GM23338 (cell line): ENCODE measurements around the gene PRKAA2. TPM values are rescaled to one million over a fixed set of nuclear protein-coding genes. Genes with fewer than 3 reads are reported as not detected.

Experiments
- ATAC-seq: fragments of 200-7000 bp; cut with Tn5 transposase; 3 replicates; pipeline ENCODE4 v1.9.1; 2020
- DNase-seq: peaks from one replicate; pipeline ENCODE4 v3.0.0-alpha.2; 2015; ENCODE audit warnings: low spot score
- H2AFZ ChIP-seq: fragments of 200-600 bp; sonication (generic); 2 replicates; pipeline ENCODE4 v1.8.0; 2016; ENCODE audit warnings: antibody characterized with exemption, mild to moderate bottlenecking, moderate library complexity
- H3F3A ChIP-seq: fragments of 200-600 bp; sonication (generic); replicated peaks from 2 replicates; pipeline ENCODE4 v1.8.0; 2017; ENCODE audit warnings: antibody characterized with exemption, mixed run types, low read depth
- H3K27ac ChIP-seq: fragments of 200-600 bp; sonication (generic); 2 replicates; pipeline ENCODE4 v1.6.1; 2016; ENCODE audit warnings: low read depth
- H3K27me3 ChIP-seq: fragments of 200-600 bp; sonication (generic); 2 replicates; pipeline ENCODE4 v1.8.0; 2016; ENCODE audit warnings: mild to moderate bottlenecking, mixed run types, moderate library complexity; ENCODE audit not compliant: insufficient read depth
- H3K36me3 ChIP-seq: fragments of 200-600 bp; sonication (generic); 2 replicates; pipeline ENCODE4 v1.8.0; 2016; ENCODE audit warnings: mild to moderate bottlenecking; ENCODE audit not compliant: insufficient read depth
- H3K4me1 ChIP-seq: fragments of 200-600 bp; sonication (generic); 2 replicates; pipeline ENCODE4 v1.8.0; 2016; ENCODE audit warnings: mild to moderate bottlenecking, moderate library complexity; ENCODE audit not compliant: insufficient read depth
- H3K4me2 ChIP-seq: fragments of 200-600 bp; sonication (generic); 2 replicates; pipeline ENCODE4 v1.7.1; 2017; ENCODE audit warnings: mixed run types
- H3K4me3 ChIP-seq: fragments of 200-600 bp; sonication (generic); 2 replicates; pipeline ENCODE4 v1.6.1; 2016; ENCODE audit warnings: mixed run types
- H3K79me2 ChIP-seq: fragments of 200-600 bp; sonication (generic); replicated peaks from 2 replicates; pipeline ENCODE4 v1.8.0; 2017; ENCODE audit warnings: mild to moderate bottlenecking; ENCODE audit not compliant: insufficient read depth
- H3K9me2 ChIP-seq: fragments of 200-600 bp; sonication (generic); 2 replicates; pipeline ENCODE4 v1.8.0; 2017; ENCODE audit not compliant: insufficient read depth
- H4K20me1 ChIP-seq: fragments of 200-600 bp; sonication (generic); replicated peaks from 2 replicates; pipeline ENCODE4 v1.8.0; 2017; ENCODE audit warnings: mild to moderate bottlenecking; ENCODE audit not compliant: insufficient read depth
- H3K27ac Mint-ChIP-seq: 2 replicates; pipeline ENCODE4 v1.8.0; 2020; ENCODE audit warnings: inconsistent platforms, mild to moderate bottlenecking, moderate library complexity, mixed read lengths
- H3K27me3 Mint-ChIP-seq: 3 replicates; pipeline ENCODE4 v1.8.0; 2022; ENCODE audit warnings: low read depth, mild to moderate bottlenecking, moderate library complexity, mixed read lengths, inconsistent platforms; ENCODE audit not compliant: insufficient read depth, poor library complexity
- H3K36me3 Mint-ChIP-seq: 3 replicates; pipeline ENCODE4 v1.8.0; 2021; ENCODE audit warnings: low read depth, mild to moderate bottlenecking, inconsistent platforms, moderate library complexity, mixed read lengths
- H3K4me1 Mint-ChIP-seq: 3 replicates; pipeline ENCODE4 v1.8.0; 2020; ENCODE audit warnings: mild to moderate bottlenecking, inconsistent platforms, mixed read lengths
- H3K4me3 Mint-ChIP-seq: 3 replicates; pipeline ENCODE4 v1.8.0; 2021; ENCODE audit warnings: moderate library complexity, mild to moderate bottlenecking, inconsistent platforms, mixed read lengths
- H3K9me3 Mint-ChIP-seq: 3 replicates; pipeline ENCODE4 v1.8.0; 2020; ENCODE audit warnings: moderate library complexity, mild to moderate bottlenecking, inconsistent platforms, mixed read lengths
- CREB1 ChIP-seq: fragments of 250-450 bp; sonication (Bioruptor Pico); IDR thresholded peaks from 2 replicates; pipeline ENCODE4 v1.5.0; 2020; ENCODE audit warnings: low read depth, mild to moderate bottlenecking, moderate library complexity
- CTCF ChIP-seq, 2 experiments: fragments of 200-600 bp in 1 of 2; sonication (generic) in 1 of 2; conservative IDR thresholded peaks; 2 replicates each; pipeline versions ENCODE4 v1.5.1 to v1.6.1; 2016 to 2017; ENCODE audit warnings: antibody characterized with exemption in 2 of 2, low read depth in 2 of 2, mild to moderate bottlenecking in 2 of 2, moderate library complexity in 1 of 2
- EZH2 ChIP-seq: fragments of 200-600 bp; sonication (generic); IDR thresholded peaks from one replicate; pipeline ENCODE4 v1.8.0; 2017; ENCODE audit warnings: antibody characterized with exemption, mild to moderate bottlenecking, low read depth; ENCODE audit not compliant: unreplicated experiment
- POLR2AphosphoS5 ChIP-seq: IDR thresholded peaks from 2 replicates; pipeline ENCODE4 v1.6.1; 2016; ENCODE audit warnings: antibody characterized with exemption, low read depth
- STAT1 ChIP-seq: IDR thresholded peaks from one replicate; pipeline ENCODE4 v1.6.1; 2016; ENCODE audit warnings: antibody characterized with exemption; ENCODE audit not compliant: unreplicated experiment
- ZNF114 ChIP-seq: fragments of 250-450 bp; sonication (Bioruptor Pico); IDR thresholded peaks from 2 replicates; pipeline ENCODE4 v1.5.0; 2020; ENCODE audit warnings: mild to moderate bottlenecking, moderate library complexity
- ZNF462 ChIP-seq: fragments of 250-450 bp; sonication (Bioruptor Pico); IDR thresholded peaks from 2 replicates; pipeline ENCODE4 v1.5.0; 2020; ENCODE audit warnings: mild to moderate bottlenecking, moderate library complexity
- polyA plus RNA-seq: library from polyadenylated mRNA; unstranded; fragments of >200 nt; fragmentation: Nextera tagmentation; extraction: Ambion mirVana; gene quantifications from 2 replicates; pipeline ENCODE4 v1.2.1, GENCODE V29; 2016
- total RNA-seq: library from RNA; depleted of rRNA; stranded (reverse); fragments of >200 nt; shearing (Covaris generic); gene quantifications from 2 replicates; pipeline ENCODE4 v1.2.3, GENCODE V29; 2014

PRKAA2 gene
- total and polyA plus RNA-seq, 2 experiments from 2014 or later: 3.0 to 8.7 TPM

- Mint-ChIP-seq H3K9me3 (no peaks in the 10 kb centered on the region), H3K27ac (no peak overlapping the region), H3K36me3 (no peaks in the 10 kb centered on the region), H3K27me3 (peaks cover 4% of the 10 kb centered on the region), H3K4me3 (no peak overlapping the region), H3K4me1 (peaks cover 10% of the 10 kb centered on the region)
- no peaks in the 10 kb centered on the region for H3K79me2 ChIP-seq
- no peak for TF ChIP-seq POLR2AphosphoS5
- DNase-seq: no peak
- no peak overlapping the region for H2AFZ ChIP-seq
- no peak overlapping the region for H3K4me2 ChIP-seq
- no peaks in the 10 kb centered on the region for H4K20me1 ChIP-seq
- no peak overlapping the region for H3K4me3 ChIP-seq
- no peak overlapping the region for H3K27ac ChIP-seq
- H3F3A ChIP-seq: no peaks in the 10 kb centered on the region
- H3K36me3 ChIP-seq: no peaks in the 10 kb centered on the region
- no peaks in the 10 kb centered on the region for H3K27me3 ChIP-seq
- H3K4me1 ChIP-seq: peaks cover 5% of the 10 kb centered on the region
- H3K9me2 ChIP-seq: no peaks in the 10 kb centered on the region
- no peak for ATAC-seq
Measured at GRCh38 chr1:56665384-56665783, 20.3 kb downstream of the PRKAA2 start.

GRCh38 chr1:56666112-56666608 lies 21.0 kb downstream of the PRKAA2 start:
- H3K4me1 Mint-ChIP-seq: peaks cover 10% of the 10 kb centered on the region

GRCh38 chr1:56670350-56670749 lies 25.2 kb downstream of the PRKAA2 start:
- Histone ChIP-seq H3K4me1 (peaks cover 5% of the 10 kb centered on the region), H3K4me2 (no peak overlapping the region), H3K4me3 (no peak overlapping the region), H3K79me2 (no peaks in the 10 kb centered on the region), H3K9me2 (no peaks in the 10 kb centered on the region), H4K20me1 (no peaks in the 10 kb centered on the region), H3K27me3 (no peaks in the 10 kb centered on the region), H2AFZ (no peak overlapping the region), H3K36me3 (no peaks in the 10 kb centered on the region), H3F3A (no peaks in the 10 kb centered on the region), H3K27ac (no peak overlapping the region)
- no peak for DNase-seq
- H3K27me3 Mint-ChIP-seq: no peaks in the 10 kb centered on the region
- H3K4me1 Mint-ChIP-seq: peaks cover 10% of the 10 kb centered on the region
- ATAC-seq: no peak
- no peak overlapping the region for H3K27ac Mint-ChIP-seq
- no peaks in the 10 kb centered on the region for H3K9me3 Mint-ChIP-seq
- H3K36me3 Mint-ChIP-seq: no peaks in the 10 kb centered on the region
- no peak overlapping the region for H3K4me3 Mint-ChIP-seq
- TF ChIP-seq STAT1 (no peak), POLR2AphosphoS5 (no peak), ZNF462 (CRISPR knock-in tag) (no peak), CREB1 (CRISPR knock-in tag) (no peak), ZNF114 (no peak)

More at GRCh38 chr1:56666112-56666608, 21.0 kb downstream of the PRKAA2 start:
- DNase-seq (peak; percentile 54), ATAC-seq (peak; percentile 54)
- H3F3A ChIP-seq: no peaks in the 10 kb centered on the region
- H3K27ac ChIP-seq: peak overlapping the region; percentile 57; the same call in 1 of the 2 replicates
- TF ChIP-seq EZH2: no peak
- peak in 1 of 2 experiments; percentile 46; a peak in 2 of 4 replicates for TF ChIP-seq CTCF (conservative IDR thresholded peaks at IDR 0.05; ENCODE audit: low read depth in 2 of 2)
- H3K27me3 ChIP-seq: no peaks in the 10 kb centered on the region
- H3K4me1 ChIP-seq: peaks cover 5% of the 10 kb centered on the region
- peaks cover 4% of the 10 kb centered on the region for H3K27me3 Mint-ChIP-seq
- H3K9me2 ChIP-seq: no peaks in the 10 kb centered on the region
- no peak overlapping the region for H3K4me3 Mint-ChIP-seq
- H3K79me2 ChIP-seq: no peaks in the 10 kb centered on the region
- peak overlapping the region; percentile 33; the same call in 1 of the 2 replicates for H3K4me2 ChIP-seq
- H2AFZ ChIP-seq: no peak overlapping the region
- H3K27ac Mint-ChIP-seq: no peak overlapping the region
- no peaks in the 10 kb centered on the region for H3K36me3 ChIP-seq
- no peak overlapping the region for H3K4me3 ChIP-seq
- no peaks in the 10 kb centered on the region for H3K9me3 Mint-ChIP-seq
- H4K20me1 ChIP-seq: no peaks in the 10 kb centered on the region
- no peaks in the 10 kb centered on the region for H3K36me3 Mint-ChIP-seq
